GM12801 (cell line): ENCODE results near the gene TRRAP.

Experiments
- CTCF ChIP-seq: IDR thresholded peaks from one replicate; pipeline ENCODE4 v1.5.1; 2011; ENCODE audit warnings: control low read depth; ENCODE audit not compliant: insufficient read length; ENCODE audit errors: extremely low read depth

Gene TRRAP

GRCh38 chr7:98909487-98909886 is 31.2 kb downstream of the TRRAP start:
- no peak for TF ChIP-seq CTCF

DNA sequence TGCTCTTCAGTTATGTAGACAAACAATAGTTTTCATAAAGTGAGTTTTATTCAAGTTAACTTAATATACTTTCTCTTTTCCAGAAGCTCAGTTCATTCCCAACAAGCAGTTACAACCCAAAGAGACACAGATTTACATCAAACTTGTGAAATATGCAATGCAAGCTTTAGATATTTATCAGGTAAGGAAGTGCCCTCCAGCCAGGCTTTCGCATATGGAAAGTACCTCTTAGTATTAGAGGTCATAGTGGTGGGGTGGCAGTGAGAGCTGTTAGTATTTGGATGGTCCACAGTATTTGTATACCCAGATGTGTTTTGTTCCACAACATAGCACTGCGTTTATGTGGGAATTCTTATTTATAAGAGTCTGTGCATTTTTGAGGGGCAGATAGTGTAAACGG is 32.1 kb downstream of the TRRAP start:
- no peak for TF ChIP-seq CTCF

- no peak for TF ChIP-seq CTCF
These were observed 33.6 kb downstream of the TRRAP start for GRCh38 chr7:98911916-98912315.

DNA sequence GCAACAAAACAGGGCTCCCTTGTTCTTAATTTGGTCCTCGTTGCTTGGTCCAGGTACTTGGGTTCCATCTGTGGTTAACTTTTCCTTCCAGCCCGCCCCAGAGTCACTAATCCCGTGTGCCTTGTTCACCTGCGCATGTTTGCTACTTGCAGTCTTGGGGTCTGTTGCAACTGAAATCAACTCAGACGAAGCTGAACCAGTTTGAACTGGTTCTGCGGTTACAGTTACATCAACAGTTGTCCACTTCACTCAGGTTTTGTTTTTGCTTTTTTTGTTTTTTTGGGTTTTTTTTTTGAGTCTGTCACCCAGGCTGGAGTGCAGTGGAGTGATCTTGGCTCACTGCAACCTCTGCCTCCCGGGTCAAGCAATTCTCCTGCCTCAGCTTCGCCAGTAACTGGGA is 34.7 kb downstream of the TRRAP start:
- TF ChIP-seq CTCF = no peak

DNA sequence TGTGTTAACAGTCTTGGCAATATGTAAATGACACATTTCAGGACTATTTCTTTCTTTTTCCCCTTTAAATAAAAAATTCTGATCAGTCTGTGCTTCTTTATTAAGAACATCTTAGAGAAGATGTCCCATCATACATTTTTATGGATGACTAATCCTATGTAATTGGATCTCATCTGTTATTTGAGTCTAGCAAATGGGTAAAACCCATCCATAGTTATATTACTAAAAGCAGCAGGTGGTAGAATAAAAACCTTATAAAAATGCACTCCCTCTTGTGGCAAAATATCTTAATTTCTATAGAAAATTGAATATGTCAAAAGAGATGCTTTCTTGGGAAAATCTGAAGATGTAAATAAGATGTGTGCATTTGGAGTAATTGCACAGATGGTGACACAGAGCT is 35.3 kb downstream of the TRRAP start:
- no peak for TF ChIP-seq CTCF

DNA sequence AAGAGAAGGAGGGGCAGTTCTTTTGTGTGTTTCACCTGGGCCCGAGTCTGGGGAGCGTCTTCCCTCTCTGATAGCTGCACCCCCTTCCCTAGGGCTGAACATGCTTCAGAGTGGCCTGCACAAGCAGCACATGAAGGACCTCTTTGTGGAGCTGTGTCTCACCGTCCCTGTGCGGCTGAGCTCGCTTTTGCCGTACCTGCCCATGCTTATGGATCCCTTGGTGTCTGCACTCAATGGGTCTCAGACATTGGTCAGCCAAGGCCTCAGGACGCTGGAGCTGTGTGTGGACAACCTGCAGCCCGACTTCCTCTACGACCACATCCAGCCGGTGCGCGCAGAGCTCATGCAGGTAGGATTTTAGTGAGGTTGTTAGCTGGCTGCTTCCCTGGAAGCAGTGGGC is 39.0 kb downstream of the TRRAP start:
- no peak for TF ChIP-seq CTCF

DNA sequence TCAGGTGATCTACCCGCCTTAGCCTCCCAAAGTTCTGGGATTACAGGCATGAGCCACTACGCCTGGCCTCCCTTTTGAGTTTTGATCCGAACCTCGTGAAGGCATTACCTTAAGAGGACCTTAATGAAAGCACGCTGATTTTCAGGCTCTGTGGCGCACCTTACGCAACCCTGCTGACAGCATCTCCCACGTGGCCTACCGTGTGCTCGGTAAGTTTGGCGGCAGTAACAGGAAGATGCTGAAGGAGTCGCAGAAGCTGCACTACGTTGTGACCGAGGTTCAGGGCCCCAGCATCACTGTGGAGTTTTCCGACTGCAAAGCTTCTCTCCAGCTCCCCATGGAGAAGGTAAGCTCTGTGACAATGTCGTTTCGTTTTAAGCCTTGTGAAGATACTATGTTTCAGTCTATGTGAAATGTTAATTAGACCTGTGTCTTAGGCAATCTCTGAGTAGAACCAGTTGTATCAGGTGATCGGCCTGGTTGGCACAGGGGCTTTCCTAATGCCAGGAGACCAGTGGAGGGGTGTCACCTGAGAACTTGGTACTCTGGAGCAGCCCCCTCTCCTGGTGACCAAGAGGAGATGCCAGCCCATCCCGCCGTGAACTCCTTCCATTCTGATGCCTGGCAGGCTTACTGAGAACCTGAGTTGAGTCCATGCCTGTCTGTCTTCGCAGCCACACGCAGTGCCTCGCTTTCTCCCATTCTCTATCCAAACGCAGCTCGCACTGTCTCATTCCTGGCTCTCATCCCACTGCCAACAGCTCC is 43.5 kb downstream of the TRRAP start:
- TF ChIP-seq CTCF = no peak
